Rectal smooth muscle tissue (tissue), 1 donor: ENCODE measurements around the gene RNF217.

Source experiments
- H3K27ac ChIP-seq: one replicate; pipeline ENCODE4 v1.7.0; 2013; ENCODE audit warnings: low read depth, low read length, inconsistent platforms
- H3K27me3 ChIP-seq: one replicate; pipeline ENCODE4 v1.7.0; 2013; ENCODE audit warnings: low read length; ENCODE audit not compliant: control insufficient read depth, insufficient read depth
- H3K36me3 ChIP-seq: one replicate; pipeline ENCODE4 v1.7.0; 2013; ENCODE audit warnings: low read length; ENCODE audit not compliant: control insufficient read depth, insufficient read depth
- H3K4me1 ChIP-seq: one replicate; pipeline ENCODE4 v1.7.0; 2013; ENCODE audit warnings: low read length; ENCODE audit not compliant: control insufficient read depth, insufficient read depth
- H3K4me3 ChIP-seq: one replicate; pipeline ENCODE4 v1.7.0; 2013; ENCODE audit warnings: low read length
- H3K9ac ChIP-seq: one replicate; pipeline ENCODE4 v1.7.0; 2013; ENCODE audit warnings: low read length

RNF217 gene

DNA sequence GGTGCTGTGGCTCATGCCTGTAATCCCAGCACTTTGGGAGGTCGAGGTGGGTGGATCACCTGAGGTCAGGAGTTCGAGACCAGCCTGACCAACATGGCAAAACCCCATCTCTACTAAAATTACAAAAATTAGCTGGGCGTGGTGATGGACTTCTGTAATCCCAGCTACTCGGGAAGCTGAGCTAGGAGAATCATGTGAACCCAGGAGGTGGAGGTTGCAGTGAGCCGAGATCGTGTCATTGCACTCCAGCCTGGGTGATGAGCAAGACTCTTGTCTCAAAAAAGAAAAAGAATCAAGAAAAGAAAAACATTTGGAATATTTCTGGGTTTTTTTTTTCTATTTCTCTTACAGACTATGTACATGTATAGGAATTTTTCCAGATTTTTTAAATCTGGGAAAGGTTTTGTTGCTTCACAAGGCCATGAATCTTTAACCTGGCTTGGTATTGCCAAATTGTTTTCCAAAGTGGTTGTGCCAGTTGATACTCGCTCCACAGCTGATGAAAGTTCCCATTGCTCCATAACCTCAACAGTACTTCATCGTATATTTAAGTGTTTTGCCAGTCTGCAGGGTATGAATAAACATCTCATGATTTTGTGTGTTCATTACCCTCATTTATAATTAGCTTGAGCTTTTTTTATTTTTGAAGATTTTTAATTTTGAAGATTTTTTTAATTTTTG, 33.5 kb downstream of the RNF217 start:
- Histone ChIP-seq H3K4me3 (no peak overlapping the region), H3K9ac (no peak overlapping the region), H3K4me1 (no peaks in the 10 kb centered on the region), H3K36me3 (no peaks in the 10 kb centered on the region), H3K27me3 (no peaks in the 10 kb centered on the region), H3K27ac (no peak overlapping the region)

DNA sequence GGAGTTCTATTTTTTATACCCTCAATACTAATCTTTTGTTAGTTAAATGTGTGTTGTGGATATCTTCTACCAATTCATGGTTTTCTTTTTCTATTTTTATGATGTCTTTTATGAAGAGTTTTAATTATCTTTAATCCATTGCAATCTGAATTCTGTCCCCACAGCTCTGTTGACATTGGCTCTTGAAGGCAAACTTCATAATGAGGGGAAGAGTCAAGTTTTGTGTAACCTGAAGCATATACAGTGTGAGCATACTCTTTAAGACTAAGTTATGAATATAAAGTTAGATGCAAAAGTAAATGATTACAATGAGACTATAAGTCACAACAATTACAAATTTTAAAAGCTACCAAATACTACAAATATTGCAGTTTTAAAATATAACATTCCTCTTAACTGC, 34.2 kb downstream of the RNF217 start:
- Histone ChIP-seq H3K9ac (no peak overlapping the region), H3K27me3 (no peaks in the 10 kb centered on the region), H3K4me1 (no peaks in the 10 kb centered on the region), H3K27ac (no peak overlapping the region), H3K4me3 (no peak overlapping the region), H3K36me3 (no peaks in the 10 kb centered on the region)

- Histone ChIP-seq H3K27ac (no peak overlapping the region), H3K27me3 (no peaks in the 10 kb centered on the region), H3K4me1 (no peaks in the 10 kb centered on the region), H3K36me3 (no peaks in the 10 kb centered on the region), H3K4me3 (no peak overlapping the region), H3K9ac (no peak overlapping the region)
Measured at GRCh38 chr6:124997196-124997875, 35.1 kb downstream of the RNF217 start.

DNA sequence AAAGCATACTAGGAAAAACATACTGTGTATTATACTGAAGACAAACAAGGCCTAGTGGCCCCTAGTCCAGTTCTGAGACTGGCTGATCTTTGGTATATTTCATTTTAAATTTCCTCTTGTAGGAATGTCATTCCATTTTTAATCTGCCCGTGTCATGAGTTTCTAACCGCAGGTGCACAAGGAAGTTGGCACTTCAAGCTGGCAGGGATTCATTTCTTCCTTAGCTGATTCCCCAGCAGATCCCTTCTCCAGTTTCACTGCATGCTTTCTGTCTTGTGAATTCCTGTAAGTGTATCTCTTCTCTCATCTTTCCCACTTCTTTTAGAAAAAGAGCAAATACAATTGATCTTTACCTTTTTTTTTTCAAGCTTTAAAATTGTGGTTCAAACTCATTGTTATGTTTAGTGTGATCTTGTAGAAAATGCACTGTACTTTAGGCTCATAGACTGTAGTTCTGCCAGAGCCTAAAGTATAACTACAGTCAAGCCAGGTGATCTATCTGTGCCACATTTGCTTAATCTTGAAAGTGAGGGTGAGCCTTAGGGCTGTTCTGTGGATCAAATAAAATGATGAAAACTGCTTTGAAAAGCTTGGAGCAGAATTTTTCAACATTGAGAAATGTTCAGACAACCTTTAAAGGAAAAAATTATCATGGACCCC, 37.0 kb downstream of the RNF217 start:
- H3K27ac ChIP-seq: no peak overlapping the region

DNA sequence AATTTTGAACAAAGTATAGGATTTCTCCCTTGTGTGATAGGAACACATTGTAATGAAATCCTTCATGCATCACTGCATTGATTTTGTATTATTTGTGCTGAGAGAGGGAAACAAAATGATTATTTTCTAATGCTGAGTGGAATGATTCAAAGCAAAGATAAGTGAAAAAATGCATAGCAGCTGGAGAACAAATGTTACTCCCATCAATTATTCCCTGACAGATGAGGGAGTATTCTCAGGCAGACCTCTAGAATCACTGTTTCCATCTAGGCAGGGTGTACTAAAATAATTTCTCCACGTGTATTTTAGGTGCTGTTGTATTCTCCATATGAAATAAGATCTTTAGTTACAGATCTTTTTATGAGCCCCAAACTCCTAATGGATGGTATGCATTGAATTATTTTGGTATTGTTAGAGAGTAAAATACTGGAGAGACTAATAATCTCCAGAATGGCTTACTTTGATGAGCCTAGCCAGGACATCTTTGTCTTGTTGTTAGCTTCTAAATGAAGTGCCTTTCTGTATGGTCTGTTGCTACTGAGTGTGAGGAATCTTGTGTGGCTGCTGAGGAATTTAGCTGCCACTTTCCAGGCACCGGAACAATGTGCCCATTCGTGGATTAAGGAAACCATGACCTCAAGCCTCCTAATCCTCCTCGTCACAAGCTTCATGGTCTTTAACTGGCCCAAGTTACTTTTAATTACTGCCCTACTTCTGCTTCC, 39.6 kb downstream of the RNF217 start:
- no peak overlapping the region for H3K9ac ChIP-seq
- H3K27me3 ChIP-seq: no peaks in the 10 kb centered on the region
- no peaks in the 10 kb centered on the region for H3K36me3 ChIP-seq
- H3K4me1 ChIP-seq: no peaks in the 10 kb centered on the region
- no peak overlapping the region for H3K27ac ChIP-seq
- H3K4me3 ChIP-seq: no peak overlapping the region

More for the DNA sequence above, 37.0 kb downstream of the RNF217 start:
- Histone ChIP-seq H3K4me3 (no peak overlapping the region), H3K4me1 (no peaks in the 10 kb centered on the region), H3K9ac (no peak overlapping the region), H3K27me3 (no peaks in the 10 kb centered on the region), H3K36me3 (no peaks in the 10 kb centered on the region)

- H3K4me1 ChIP-seq: no peaks in the 10 kb centered on the region
- H3K27ac ChIP-seq: no peak overlapping the region
- H3K9ac ChIP-seq: no peak overlapping the region
- H3K4me3 ChIP-seq: no peak overlapping the region
- H3K27me3 ChIP-seq: no peaks in the 10 kb centered on the region
- H3K36me3 ChIP-seq: no peaks in the 10 kb centered on the region
Measured at GRCh38 chr6:125002406-125002741, 40.1 kb downstream of the RNF217 start.

- H3K27ac ChIP-seq: no peak overlapping the region
- H3K36me3 ChIP-seq: no peaks in the 10 kb centered on the region
- H3K9ac ChIP-seq: no peak overlapping the region
- no peaks in the 10 kb centered on the region for H3K4me1 ChIP-seq
- H3K27me3 ChIP-seq: no peaks in the 10 kb centered on the region
- H3K4me3 ChIP-seq: no peak overlapping the region
Measured at GRCh38 chr6:125003070-125003469, 40.8 kb downstream of the RNF217 start.

DNA sequence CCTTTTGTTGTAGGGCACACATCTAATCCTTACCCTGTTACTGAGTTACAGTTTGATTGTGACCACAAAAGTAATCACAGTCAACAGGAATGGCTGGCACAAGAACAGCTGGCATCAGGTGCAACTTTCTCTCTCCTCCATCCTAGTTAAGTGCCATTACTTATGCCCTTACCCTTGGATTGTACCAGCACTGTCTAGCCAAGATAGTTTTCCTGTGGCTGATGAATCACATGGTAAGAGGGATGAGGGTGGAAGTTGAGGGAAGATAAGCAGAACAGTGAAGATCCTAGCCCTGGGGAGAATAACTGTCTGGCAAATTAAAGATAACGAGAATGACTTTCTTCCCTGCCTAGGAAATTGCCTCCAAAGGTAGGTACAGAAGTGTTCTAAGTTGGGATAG, 42.0 kb downstream of the RNF217 start:
- Histone ChIP-seq H3K4me1 (no peaks in the 10 kb centered on the region), H3K36me3 (no peaks in the 10 kb centered on the region), H3K9ac (no peak overlapping the region), H3K4me3 (no peak overlapping the region), H3K27ac (no peak overlapping the region), H3K27me3 (no peaks in the 10 kb centered on the region)

DNA sequence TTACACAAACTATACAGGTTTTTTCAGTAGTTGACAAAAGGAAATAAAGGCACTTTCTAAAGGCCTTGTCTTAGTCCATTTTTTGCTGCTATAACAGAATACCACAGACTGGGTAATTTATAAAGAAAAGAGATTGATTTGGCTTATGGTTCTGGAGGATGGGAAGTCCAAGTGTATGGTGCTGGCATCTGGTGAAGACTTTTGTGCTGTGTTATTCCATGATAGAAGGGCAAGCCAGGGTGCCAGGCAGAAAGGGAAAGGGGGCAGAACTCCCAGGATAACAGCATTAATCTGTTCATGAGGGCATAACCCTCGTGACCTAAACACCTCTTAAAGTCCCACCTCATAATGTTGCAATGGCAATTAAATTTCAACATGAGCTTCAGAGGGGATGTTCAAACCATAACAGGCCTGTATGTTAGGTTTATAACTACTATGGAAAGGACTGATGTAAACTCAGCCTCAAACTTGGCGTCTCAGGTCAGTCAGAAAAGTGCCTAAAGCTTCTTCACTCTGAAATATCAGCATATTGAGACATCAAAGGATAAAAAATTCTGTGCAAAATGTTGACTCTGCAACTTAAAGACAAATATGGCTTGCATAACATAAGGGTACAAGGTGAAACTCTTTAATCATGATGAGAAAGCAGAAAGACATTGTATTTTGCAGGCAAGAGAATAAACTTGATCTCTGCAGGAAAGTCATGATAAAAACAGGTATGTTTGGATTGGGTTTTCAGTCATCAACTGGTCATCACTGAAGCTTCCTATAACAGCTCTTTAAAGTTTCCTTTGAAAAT, 42.8 kb downstream of the RNF217 start:
- peaks cover 3% of the 10 kb centered on the region for H3K4me1 ChIP-seq

DNA sequence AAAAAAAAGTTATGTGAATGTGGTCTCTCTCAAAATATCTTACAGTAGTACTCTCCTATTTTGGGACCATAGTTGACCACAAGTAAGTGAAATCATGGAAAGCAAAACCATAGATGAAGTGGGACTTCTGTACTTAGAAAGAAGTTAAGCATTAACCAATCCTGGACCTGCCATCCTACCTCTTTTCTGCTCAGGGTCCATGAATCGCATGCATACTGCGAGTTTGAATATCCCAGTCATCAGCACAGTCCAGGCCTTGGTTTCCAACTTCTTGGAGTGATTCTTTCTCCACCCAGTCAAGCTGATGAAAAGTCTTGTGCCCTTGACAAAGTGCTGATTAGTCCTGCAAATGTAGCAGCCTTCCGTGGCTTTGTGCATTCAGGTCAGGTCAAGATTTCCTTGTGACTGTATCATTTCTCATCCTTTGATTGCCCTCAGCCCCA, 46.0 kb downstream of the RNF217 start:
- no peak overlapping the region for H3K9ac ChIP-seq
- H3K4me1 ChIP-seq: peaks cover 3% of the 10 kb centered on the region
- H3K4me3 ChIP-seq: no peak overlapping the region
- H3K27me3 ChIP-seq: no peaks in the 10 kb centered on the region
- no peaks in the 10 kb centered on the region for H3K36me3 ChIP-seq
- H3K27ac ChIP-seq: no peak overlapping the region

More for the DNA sequence above, 42.8 kb downstream of the RNF217 start:
- no peak overlapping the region for H3K27ac ChIP-seq
- H3K9ac ChIP-seq: no peak overlapping the region
- no peaks in the 10 kb centered on the region for H3K36me3 ChIP-seq
- H3K4me3 ChIP-seq: no peak overlapping the region
- no peaks in the 10 kb centered on the region for H3K27me3 ChIP-seq

DNA sequence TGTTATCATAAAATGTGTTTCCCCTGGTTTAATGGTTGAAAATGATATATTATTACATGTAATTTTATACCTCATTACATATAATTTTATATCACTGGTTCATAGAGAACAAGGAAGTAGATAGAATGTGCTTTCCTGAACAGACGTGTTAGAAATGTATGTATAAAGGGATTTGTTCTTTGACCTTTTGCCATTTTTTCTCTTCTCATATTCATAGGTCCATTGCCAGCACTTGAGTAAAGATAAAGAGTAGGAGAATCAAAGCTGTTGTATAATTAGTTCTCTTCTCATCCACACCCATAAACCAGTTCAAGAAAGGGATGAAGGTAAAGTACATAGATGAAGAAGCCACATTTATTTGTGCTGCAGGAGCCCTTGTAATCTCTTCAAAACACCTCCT, 46.7 kb downstream of the RNF217 start:
- Histone ChIP-seq H3K27ac (no peak overlapping the region), H3K36me3 (no peaks in the 10 kb centered on the region), H3K4me1 (peaks cover 3% of the 10 kb centered on the region), H3K27me3 (no peaks in the 10 kb centered on the region), H3K9ac (no peak overlapping the region), H3K4me3 (no peak overlapping the region)

DNA sequence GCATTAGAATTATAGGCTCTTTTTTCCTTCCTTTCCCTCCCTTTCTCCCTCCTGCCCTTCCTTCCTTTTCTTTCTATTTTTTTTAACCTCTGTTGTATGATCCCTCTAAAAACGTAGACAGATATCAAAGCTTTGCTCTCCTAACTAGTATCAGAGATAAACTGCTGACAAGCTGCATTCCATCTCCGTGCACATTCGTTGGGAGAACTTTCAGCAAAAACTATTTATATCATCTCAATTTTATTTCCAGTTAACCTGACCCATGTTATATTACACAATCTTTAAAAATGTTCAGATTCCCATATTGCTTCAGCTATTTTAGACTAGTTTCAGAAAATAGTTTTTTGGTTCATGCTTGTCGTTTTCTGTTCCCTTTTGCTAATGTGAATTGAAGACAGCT, 47.3 kb downstream of the RNF217 start:
- no peak overlapping the region for H3K27ac ChIP-seq
- H3K36me3 ChIP-seq: no peaks in the 10 kb centered on the region
- H3K4me1 ChIP-seq: peaks cover 3% of the 10 kb centered on the region
- H3K27me3 ChIP-seq: no peaks in the 10 kb centered on the region
- H3K4me3 ChIP-seq: no peak overlapping the region
- H3K9ac ChIP-seq: no peak overlapping the region
